ENCODE results near the gene RPS16.
A peak's percentile ranks its signal among the peaks of the same experiment; 100 is the strongest.

The RPS16 gene

DNA sequence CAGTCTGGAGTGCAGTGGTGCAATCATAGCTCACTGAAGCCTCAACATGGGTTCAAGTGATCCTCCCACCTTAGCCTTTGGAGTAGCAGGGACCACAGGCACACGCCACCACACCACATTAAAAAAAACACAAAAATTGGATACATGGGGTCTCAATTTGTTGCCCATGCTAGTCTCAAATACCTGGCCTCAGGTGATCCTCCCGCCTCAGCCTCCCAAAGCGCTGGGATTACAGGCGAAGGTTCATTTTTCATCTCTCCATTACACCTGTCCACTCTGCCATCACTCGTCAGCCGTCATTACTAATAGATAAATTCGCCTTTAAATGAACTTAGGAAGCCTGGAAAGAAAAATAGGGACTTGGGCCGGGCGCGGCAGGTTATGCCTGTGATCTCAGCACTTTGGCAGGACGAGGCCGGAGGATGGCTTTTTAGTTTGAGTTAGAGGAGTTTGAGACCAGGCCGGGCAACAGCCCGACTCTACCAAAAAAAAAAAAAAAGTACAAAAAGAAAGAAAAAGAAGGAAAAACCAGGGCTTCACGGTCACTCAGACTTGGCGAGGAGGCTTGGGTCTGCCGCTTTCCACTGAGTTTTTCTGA lies 8.9 kb upstream of the RPS16 start:
- Histone ChIP-seq H3K4me3 (peak overlapping the region; percentile 83 to 100 (median 94)), H3K9me3 (replicated peaks in 1 of 11) (no peaks in the 10 kb centered on the region)
- no peak for TF ChIP-seq Cebpa-rat (IDR thresholded peaks at IDR 0.05)

DNA sequence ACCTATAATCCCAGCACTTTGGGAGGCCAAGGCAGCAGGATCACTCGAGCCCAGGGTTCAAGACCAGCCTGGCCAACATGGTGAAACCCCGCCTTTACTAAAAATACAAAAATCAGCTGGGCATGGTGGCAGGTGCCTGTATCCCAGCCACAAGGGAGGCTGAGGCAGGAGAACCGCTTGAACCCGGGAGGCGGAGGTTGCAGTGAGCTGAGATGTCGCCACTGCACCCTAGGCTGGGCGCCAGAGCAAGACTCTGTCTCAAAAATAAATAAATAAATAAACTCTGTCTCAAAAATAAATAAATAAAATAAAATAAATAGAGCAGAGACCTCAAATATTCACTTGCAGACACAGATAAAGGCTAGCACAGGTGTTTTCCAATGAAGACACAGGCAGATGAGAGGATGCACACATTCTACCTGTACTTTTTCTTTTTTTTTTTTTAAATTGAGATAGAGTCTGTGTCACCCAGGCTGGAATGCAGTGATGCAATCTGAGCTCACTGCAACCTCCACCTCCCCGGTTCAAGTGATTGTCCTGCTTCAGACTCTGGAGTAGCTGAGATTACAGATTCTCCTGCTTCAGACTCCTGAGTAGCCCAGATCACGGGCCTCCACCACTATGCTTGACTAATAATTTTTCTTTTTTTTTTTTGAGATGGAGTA lies 2.7 kb upstream of the RPS16 start:
- H3K4me1 ChIP-seq, result peaks cover 23 to 37% (median 32%) of the 10 kb centered on the region in 10 experiments
- H3K9me3 ChIP-seq (replicated peaks in 1 of 11), result no peaks in the 10 kb centered on the region
- H3K27ac ChIP-seq, result no peak overlapping the region
- TF ChIP-seq Cebpa-rat (IDR thresholded peaks at IDR 0.05), result no peak
- H4K20me1 ChIP-seq, result peaks cover 17 to 23% (median 19%) of the 10 kb centered on the region in 11 experiments; a peak in 21 of 22 replicates
- H3K4me2 ChIP-seq, result no peak overlapping the region
- H3K4me3 ChIP-seq, result no peak overlapping the region
- H3K36me3 ChIP-seq, result peaks cover 13 to 20% (median 19%) of the 10 kb centered on the region in 11 experiments
- H3K9ac ChIP-seq, result 0 out of 22 replicates have a peak overlapping the region, but pooled peaks of 1 of the 11 experiments have one; percentile 3
- H3K27me3 ChIP-seq, result no peaks in the 10 kb centered on the region

More for the DNA sequence above, 8.9 kb upstream of the RPS16 start:
- Histone ChIP-seq H3K36me3 (peaks cover 4 to 32% (median 28%) of the 10 kb centered on the region in 11 experiments; a peak in 17 of 22 replicates), H3K4me2 (peak overlapping the region; percentile 80 to 95 (median 89)), H3K27ac (peak overlapping the region; percentile 88 to 98 (median 94)), H3K4me1 (peaks cover 42 to 58% (median 48%) of the 10 kb centered on the region in 10 experiments), H3K27me3 (no peaks in the 10 kb centered on the region), H3K9ac (peak overlapping the region; percentile 90 to 98 (median 96)), H4K20me1 (peaks cover 31 to 42% (median 34%) of the 10 kb centered on the region in 11 experiments)

DNA sequence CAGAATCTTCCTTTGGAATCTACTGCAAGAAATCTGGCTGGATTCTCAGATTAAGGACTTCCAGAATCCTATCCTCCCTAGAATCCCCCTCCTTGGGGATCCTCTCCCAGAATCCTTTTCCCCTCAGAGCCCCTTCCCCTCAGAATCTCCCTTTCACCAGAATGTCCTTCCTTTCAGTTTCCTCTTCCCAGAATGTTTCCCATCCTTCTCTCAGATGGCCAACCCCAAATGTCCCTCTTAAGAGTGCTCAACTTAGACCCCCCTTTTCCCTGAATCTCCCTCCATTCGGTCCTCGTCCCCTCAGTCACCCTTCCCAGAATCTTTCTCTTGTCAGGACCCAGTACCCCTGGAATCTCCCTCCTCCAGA lies 584 bp upstream of the RPS16 start:
- Histone ChIP-seq H3K27ac (peak overlapping the region; percentile 83 to 98 (median 95)), H3K4me1 (peaks cover 29 to 57% (median 49%) of the 10 kb centered on the region in 10 experiments), H3K4me2 (peak overlapping the region; percentile 90 to 98 (median 94)), H3K27me3 (no peaks in the 10 kb centered on the region), H3K36me3 (peaks cover 30 to 41% (median 37%) of the 10 kb centered on the region in 11 experiments), H4K20me1 (peaks cover 26 to 43% (median 38%) of the 10 kb centered on the region in 11 experiments; a peak in 21 of 22 replicates), H3K9me3 (replicated peaks in 1 of 11) (no peaks in the 10 kb centered on the region), H3K9ac (peak overlapping the region; percentile 89 to 99 (median 97)), H3K4me3 (peak overlapping the region; percentile 89 to 99 (median 96))
- no peak for TF ChIP-seq Cebpa-rat (IDR thresholded peaks at IDR 0.05)

DNA sequence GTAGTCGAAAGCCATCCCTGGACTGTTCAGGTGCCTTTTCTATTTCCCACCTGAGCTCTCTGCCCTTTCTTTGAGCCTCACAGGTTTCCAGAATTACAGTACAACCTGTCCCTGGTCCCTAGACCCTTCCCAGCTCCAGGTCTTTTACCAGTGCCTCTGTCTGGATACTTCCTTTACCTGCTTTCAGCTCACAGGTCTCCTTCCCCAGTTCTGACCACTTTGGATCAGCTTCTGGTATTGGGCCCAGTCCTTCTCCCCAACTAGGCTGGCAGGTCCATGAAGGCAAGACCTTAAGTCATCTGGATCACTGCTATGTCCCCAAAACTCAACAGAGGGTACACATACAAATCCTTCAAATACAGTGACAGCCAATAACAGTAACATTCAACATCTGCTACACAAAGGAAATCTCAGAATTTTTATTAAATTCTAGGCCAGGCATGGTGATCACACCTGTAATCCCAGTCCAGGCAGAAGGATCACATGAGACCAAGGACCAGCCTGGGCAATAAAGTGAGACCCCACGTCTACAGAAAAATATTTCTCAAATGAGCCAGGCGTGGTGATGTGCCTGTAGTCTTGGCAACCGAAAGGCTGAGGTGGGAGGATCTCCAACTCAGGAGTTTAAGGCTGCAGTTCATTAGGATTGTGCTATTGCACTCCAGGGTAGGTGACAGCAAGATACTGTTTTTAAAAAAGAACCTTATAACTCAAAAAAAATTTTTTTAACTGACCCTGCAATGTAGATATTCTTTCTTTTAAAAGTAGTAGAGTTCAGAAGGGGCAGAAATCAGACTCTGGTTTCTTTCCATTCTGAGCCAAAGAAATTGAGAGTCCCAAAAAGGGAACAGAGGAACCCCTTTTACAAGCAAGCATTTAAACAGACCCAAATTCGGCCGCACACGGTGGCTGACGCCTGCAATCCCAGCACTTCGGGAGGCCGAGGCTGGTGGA lies 1.3 kb downstream of the RPS16 start:
- peak overlapping the region; percentile 89 to 99 (median 96) for H3K4me3 ChIP-seq
- peaks cover 27 to 61% (median 57%) of the 10 kb centered on the region in 10 experiments for H3K4me1 ChIP-seq
- peaks cover 30 to 48% (median 41%) of the 10 kb centered on the region in 11 experiments for H3K36me3 ChIP-seq
- no peak for TF ChIP-seq Cebpa-rat (IDR thresholded peaks at IDR 0.05)
- peaks cover 26 to 60% (median 50%) of the 10 kb centered on the region in 11 experiments; a peak in 21 of 22 replicates for H4K20me1 ChIP-seq
- H3K27ac ChIP-seq, result peak overlapping the region; percentile 70 to 98 (median 95)
- H3K27me3 ChIP-seq, result no peaks in the 10 kb centered on the region
- peak overlapping the region; percentile 82 to 96 (median 92) for H3K4me2 ChIP-seq
- peak overlapping the region; percentile 94 to 99 (median 97) for H3K9ac ChIP-seq
- H3K9me3 ChIP-seq (replicated peaks in 1 of 11), result no peaks in the 10 kb centered on the region

DNA sequence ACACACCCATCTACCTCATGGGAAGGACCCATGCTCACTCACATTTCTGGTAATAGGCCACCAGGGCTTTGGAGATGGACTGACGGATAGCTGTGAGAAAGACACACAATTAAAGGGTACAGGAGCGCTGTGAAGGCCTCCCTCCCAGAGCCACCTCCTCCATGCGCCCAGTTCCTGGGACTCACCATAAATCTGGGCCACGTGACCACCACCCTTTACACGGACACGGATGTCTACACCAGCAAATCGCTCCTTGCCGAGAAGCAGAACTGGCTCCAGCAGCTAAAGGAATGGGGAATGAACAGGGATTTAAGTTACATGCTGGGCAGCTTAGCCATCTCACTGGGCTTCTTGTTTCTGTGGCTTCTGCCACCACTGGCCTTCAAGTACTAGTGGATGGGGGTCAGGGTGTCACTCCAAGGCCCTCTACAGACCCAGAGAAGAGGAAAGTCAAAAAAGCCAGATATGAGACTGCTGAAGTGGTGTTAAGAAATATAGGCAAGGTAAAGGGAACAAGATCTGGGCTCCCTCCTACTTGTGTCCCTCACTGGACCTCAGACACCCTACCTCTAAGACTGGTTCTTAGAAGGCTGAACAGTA lies 2.2 kb downstream of the RPS16 start:
- peaks cover 30 to 63% (median 58%) of the 10 kb centered on the region in 10 experiments for H3K4me1 ChIP-seq
- no peak for TF ChIP-seq Cebpa-rat (IDR thresholded peaks at IDR 0.05)
- H3K4me2 ChIP-seq, result peak overlapping the region; percentile 82 to 96 (median 92)
- H3K36me3 ChIP-seq, result peaks cover 30 to 48% (median 41%) of the 10 kb centered on the region in 11 experiments
- peaks cover 26 to 69% (median 55%) of the 10 kb centered on the region in 11 experiments; a peak in 21 of 22 replicates for H4K20me1 ChIP-seq
- H3K9ac ChIP-seq, result peak overlapping the region; percentile 94 to 99 (median 97); a peak in 21 of 22 replicates
- H3K4me3 ChIP-seq, result peak overlapping the region in 9 of 10 experiments; percentile 91 to 99 (median 97); a peak in 16 of 20 replicates
- peak overlapping the region in 10 of 11 experiments; percentile 70 to 98 (median 96); a peak in 18 of 22 replicates for H3K27ac ChIP-seq
- H3K27me3 ChIP-seq, result no peaks in the 10 kb centered on the region
- no peaks in the 10 kb centered on the region for H3K9me3 ChIP-seq (replicated peaks in 1 of 11)

DNA sequence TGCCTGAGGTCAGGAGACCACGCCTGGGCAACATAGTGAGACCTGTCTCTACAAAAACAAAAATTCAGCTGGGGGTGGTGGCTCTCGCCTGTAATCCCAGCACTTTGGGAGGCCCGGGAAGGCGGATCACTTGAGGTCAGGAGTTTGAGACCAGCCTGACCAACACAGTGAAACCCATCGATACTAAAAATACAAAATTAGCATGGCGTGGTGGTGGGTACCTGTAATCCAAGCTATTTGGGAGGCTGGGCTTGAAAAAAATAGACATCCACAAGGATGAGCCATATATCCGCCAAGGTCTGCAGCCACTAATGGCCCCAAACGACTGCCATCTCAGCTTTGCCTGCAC lies 3.1 kb downstream of the RPS16 start:
- peak overlapping the region in 3 of 11 experiments; percentile 39 to 97 (median 81); a peak in 3 of 22 replicates for H3K27ac ChIP-seq
- peaks cover 26 to 78% (median 62%) of the 10 kb centered on the region in 11 experiments; a peak in 21 of 22 replicates for H4K20me1 ChIP-seq
- peak overlapping the region in 1 of 10 experiments; percentile 96; a peak in 1 of 20 replicates for H3K4me3 ChIP-seq
- no peaks in the 10 kb centered on the region for H3K9me3 ChIP-seq (replicated peaks in 1 of 11)
- H3K9ac ChIP-seq, result peak overlapping the region in 5 of 11 experiments; percentile 14 to 99 (median 98); a peak in 10 of 22 replicates
- peaks cover 30 to 48% (median 41%) of the 10 kb centered on the region in 11 experiments for H3K36me3 ChIP-seq
- H3K27me3 ChIP-seq, result no peaks in the 10 kb centered on the region
- H3K4me2 ChIP-seq, result peak overlapping the region in 7 of 11 experiments; percentile 88 to 96 (median 93); a peak in 11 of 22 replicates
- H3K4me1 ChIP-seq, result peaks cover 35 to 70% (median 60%) of the 10 kb centered on the region in 10 experiments
- TF ChIP-seq Cebpa-rat (IDR thresholded peaks at IDR 0.05), result no peak

DNA sequence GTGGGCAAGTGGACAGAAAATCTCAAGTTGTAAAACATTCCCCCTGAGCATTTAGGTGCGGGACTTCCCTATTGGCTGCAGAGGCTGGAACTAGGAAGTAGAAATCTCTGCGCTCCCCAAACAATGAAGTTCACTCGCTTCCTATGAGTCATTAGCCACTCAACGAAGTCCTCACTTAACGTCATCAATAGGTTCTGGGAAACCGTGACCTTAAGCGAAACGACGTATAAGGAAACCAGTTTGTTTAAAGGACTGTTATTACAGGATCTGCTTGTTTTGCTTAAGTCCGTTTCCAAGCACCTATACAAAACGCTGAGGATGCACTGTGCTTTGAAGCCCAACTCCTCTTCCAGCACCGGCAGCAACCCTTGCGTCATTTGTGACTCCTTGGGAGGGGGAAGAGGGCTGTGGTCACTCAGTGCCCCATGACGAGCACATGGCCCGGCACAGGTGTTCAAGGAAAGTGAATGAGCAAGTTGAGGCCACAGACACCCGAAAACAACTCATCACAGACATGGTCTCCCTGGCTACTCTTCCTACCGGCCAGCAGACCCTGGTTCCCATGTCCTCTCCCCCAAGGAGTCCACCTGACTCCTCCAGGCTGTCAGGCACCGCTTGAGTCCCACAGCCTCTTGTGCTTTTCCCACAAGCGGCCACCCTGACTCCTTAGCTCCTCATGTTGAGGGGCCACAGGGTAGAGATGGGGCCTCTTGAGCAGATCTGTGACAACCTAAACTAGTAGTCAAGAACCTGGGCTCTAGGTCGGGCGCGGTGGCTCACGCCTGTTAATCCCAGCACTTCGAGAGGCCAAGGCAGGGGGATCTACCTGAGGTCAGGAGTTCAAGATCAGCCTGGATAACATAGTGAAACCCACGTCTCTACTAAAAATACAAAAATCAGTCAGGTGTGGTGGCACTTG lies 4.8 kb downstream of the RPS16 start:
- Histone ChIP-seq H3K4me3 (no peak overlapping the region), H4K20me1 (peaks cover 26 to 94% (median 71%) of the 10 kb centered on the region in 11 experiments; a peak in 21 of 22 replicates), H3K4me2 (peak overlapping the region in 10 of 11 experiments; percentile 7 to 96 (median 60); a peak in 17 of 22 replicates), H3K27me3 (no peaks in the 10 kb centered on the region), H3K9ac (peak overlapping the region in 9 of 11 experiments; percentile 4 to 79 (median 46); a peak in 15 of 22 replicates), H3K27ac (peak overlapping the region; percentile 17 to 90 (median 47); a peak in 19 of 22 replicates), H3K4me1 (peaks cover 26 to 64% (median 52%) of the 10 kb centered on the region in 10 experiments), H3K36me3 (peaks cover 32 to 49% (median 41%) of the 10 kb centered on the region in 11 experiments), H3K9me3 (replicated peaks in 1 of 11) (no peaks in the 10 kb centered on the region)
- TF ChIP-seq Cebpa-rat (IDR thresholded peaks at IDR 0.05), result peak in 1 of 11 experiments; percentile 16; a peak in 2 of 22 replicates
